ENCODE measurements around the gene LDLRAD3. TPM values are rescaled to one million over a fixed set of nuclear protein-coding genes. Genes with fewer than 3 reads are reported as not detected.

Gene LDLRAD3
- total RNA-seq, 1 donor from 2014 or later: 28.5 TPM

DNA sequence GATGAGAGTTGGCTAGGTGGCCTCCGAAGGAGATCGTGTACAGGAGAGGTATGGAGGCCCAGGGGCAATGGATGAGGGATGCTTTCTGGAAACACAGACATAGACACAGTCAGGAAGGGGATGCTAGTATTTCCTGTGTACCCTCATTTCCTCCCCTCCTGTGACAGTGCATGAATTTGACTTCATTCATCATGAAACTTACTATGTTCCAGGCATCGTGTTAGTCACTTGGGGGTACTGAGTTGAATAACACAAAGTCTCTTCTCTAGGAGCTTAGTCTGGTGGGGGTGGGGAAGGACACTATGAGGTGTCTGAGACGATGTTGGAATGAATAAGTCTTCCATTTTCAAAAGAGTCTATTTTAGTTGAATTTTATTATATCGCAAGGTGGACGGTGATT lies 32.6 kb downstream of the LDLRAD3 start:
- H3K4me1 Mint-ChIP-seq (ENCODE audit: unreplicated experiment): peaks cover 25% of the 10 kb centered on the region
- TF ChIP-seq, protein P1, sequence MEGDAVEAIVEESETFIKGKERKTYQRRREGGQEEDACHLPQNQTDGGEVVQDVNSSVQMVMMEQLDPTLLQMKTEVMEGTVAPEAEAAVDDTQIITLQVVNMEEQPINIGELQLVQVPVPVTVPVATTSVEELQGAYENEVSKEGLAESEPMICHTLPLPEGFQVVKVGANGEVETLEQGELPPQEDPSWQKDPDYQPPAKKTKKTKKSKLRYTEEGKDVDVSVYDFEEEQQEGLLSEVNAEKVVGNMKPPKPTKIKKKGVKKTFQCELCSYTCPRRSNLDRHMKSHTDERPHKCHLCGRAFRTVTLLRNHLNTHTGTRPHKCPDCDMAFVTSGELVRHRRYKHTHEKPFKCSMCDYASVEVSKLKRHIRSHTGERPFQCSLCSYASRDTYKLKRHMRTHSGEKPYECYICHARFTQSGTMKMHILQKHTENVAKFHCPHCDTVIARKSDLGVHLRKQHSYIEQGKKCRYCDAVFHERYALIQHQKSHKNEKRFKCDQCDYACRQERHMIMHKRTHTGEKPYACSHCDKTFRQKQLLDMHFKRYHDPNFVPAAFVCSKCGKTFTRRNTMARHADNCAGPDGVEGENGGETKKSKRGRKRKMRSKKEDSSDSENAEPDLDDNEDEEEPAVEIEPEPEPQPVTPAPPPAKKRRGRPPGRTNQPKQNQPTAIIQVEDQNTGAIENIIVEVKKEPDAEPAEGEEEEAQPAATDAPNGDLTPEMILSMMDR (IDR thresholded peaks at IDR 0.05; ENCODE audit: unreplicated experiment): no peak
- H3K27me3 Mint-ChIP-seq (ENCODE audit: unreplicated experiment): peaks cover 6% of the 10 kb centered on the region
- H3K27ac Mint-ChIP-seq (ENCODE audit: unreplicated experiment): no peak overlapping the region
- DNase-seq (ENCODE audit: low spot score): no peak
- no peak overlapping the region for H3K4me3 Mint-ChIP-seq (ENCODE audit: unreplicated experiment)
- peaks cover 33% of the 10 kb centered on the region for H3K36me3 Mint-ChIP-seq (ENCODE audit: low read depth, unreplicated experiment)
- no peaks in the 10 kb centered on the region for H3K9me3 Mint-ChIP-seq (ENCODE audit: unreplicated experiment)

DNA sequence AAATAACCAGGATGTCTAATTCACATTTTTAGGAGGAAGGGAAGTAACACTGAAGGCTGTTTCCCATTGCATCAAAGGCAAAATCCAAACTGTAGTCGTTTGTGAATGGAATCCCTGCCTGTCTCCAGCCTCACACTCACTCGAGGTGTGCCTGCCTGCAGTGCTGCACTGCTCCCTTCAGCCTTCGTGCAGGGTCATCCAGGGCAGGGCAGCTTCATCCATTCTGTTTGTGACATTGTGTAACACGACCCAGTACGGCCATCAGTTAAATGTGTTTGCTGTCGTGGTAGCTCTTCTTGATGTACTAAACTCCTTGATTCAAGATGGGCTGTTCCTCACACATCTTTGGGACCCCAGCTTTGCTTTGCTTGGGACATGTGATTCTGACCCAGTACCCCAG lies 34.3 kb downstream of the LDLRAD3 start:
- Mint-ChIP-seq H3K27ac (ENCODE audit: unreplicated experiment) (no peak overlapping the region), H3K4me1 (ENCODE audit: unreplicated experiment) (peaks cover 27% of the 10 kb centered on the region)

DNA sequence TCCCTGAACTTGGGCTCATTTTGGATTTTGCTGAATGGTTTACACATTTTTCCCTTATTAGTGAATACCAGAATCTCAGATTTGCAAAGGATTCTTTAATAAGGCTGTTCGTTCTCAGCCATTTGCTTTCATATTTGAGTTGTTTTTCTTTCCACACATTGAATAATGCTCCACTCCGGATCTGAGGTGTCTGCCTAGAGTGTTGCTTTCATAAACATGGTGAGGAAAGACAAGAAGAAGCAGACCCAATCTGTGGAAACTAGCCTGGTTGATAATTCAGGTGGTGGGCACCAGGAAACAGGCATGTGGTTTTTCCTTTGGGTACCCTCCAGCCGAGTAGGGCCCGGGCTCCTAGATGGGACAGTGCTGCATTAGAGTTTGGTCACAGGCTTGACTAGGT lies 35.0 kb downstream of the LDLRAD3 start:
- Mint-ChIP-seq H3K4me1 (ENCODE audit: unreplicated experiment) (peaks cover 27% of the 10 kb centered on the region), H3K27ac (ENCODE audit: unreplicated experiment) (no peak overlapping the region), H3K36me3 (ENCODE audit: low read depth, unreplicated experiment) (peaks cover 25% of the 10 kb centered on the region), H3K27me3 (ENCODE audit: unreplicated experiment) (peaks cover 6% of the 10 kb centered on the region), H3K4me3 (ENCODE audit: unreplicated experiment) (no peak overlapping the region), H3K9me3 (ENCODE audit: unreplicated experiment) (no peaks in the 10 kb centered on the region)
- TF ChIP-seq, protein P1 (IDR thresholded peaks at IDR 0.05; ENCODE audit: unreplicated experiment): no peak
- DNase-seq (ENCODE audit: low spot score): no peak

More for the DNA sequence above, 34.3 kb downstream of the LDLRAD3 start:
- peaks cover 6% of the 10 kb centered on the region for H3K27me3 Mint-ChIP-seq (ENCODE audit: unreplicated experiment)
- no peak overlapping the region for H3K4me3 Mint-ChIP-seq (ENCODE audit: unreplicated experiment)
- TF ChIP-seq, protein P1 (IDR thresholded peaks at IDR 0.05; ENCODE audit: unreplicated experiment): no peak
- peaks cover 30% of the 10 kb centered on the region for H3K36me3 Mint-ChIP-seq (ENCODE audit: low read depth, unreplicated experiment)
- H3K9me3 Mint-ChIP-seq (ENCODE audit: unreplicated experiment): no peaks in the 10 kb centered on the region
- DNase-seq (ENCODE audit: low spot score): no peak

DNA sequence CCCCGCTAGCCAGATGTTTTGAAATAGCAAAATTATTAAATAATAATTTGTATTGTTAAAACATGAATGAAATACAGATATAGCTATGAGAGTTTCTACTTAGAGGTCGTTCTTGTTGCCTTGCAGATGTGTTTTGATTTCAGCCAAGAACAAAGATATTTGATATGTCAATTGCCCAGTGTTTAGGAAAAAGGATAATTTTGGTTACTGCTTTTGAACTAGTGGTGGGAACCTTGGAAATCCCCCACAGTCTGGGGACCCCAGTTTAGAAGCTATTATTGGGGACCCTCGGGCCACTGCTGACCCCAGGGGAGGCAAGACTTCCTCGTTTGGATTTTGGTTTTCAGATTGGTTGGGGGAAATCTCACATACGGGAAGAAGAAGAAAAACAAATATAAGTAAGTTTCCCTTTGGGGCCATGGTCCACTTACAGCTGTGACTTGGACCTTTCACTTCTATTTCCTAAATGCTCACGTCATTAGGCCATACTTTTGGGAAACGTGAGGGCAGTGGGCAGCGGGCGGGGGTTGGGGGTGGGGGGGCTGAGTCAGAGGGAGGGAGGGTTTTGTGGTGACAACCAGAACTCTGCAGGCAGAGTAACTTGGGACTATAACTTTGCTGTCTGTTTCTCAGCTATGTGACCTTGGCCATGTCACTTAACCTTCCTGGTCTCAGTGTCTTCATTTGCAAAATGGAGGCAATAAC lies 37.0 kb downstream of the LDLRAD3 start:
- H3K4me3 Mint-ChIP-seq (ENCODE audit: unreplicated experiment): no peak overlapping the region
- no peak overlapping the region for H3K27ac Mint-ChIP-seq (ENCODE audit: unreplicated experiment)
- peaks cover 23% of the 10 kb centered on the region for H3K4me1 Mint-ChIP-seq (ENCODE audit: unreplicated experiment)
- no peak for DNase-seq (ENCODE audit: low spot score)
- H3K36me3 Mint-ChIP-seq (ENCODE audit: low read depth, unreplicated experiment): peaks cover 13% of the 10 kb centered on the region
- H3K9me3 Mint-ChIP-seq (ENCODE audit: unreplicated experiment): no peaks in the 10 kb centered on the region
- peaks cover 4% of the 10 kb centered on the region for H3K27me3 Mint-ChIP-seq (ENCODE audit: unreplicated experiment)
- TF ChIP-seq, protein P1 (IDR thresholded peaks at IDR 0.05; ENCODE audit: unreplicated experiment): no peak

DNA sequence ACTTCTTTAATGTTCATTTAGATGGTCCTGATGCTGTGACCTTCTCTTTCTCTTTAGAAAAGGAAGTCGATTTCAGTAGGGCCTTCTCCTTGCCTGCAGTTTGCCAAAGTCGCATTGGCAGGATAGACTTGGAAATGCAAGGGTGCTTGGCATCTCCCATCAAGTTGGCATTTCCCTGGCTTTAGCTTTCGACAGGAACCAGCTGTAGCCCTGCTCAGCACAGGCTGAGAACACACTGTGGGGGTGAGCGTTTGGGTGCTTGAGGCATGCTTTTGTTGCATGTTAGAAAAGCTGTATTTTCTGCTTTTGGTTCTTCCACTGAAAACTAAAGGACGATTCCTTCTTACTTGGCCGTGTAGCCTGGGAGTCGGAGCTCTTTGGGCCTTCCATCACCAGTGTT lies 37.7 kb downstream of the LDLRAD3 start:
- no peak for DNase-seq (ENCODE audit: low spot score)
- no peak overlapping the region for H3K4me3 Mint-ChIP-seq (ENCODE audit: unreplicated experiment)
- H3K27me3 Mint-ChIP-seq (ENCODE audit: unreplicated experiment): no peaks in the 10 kb centered on the region
- peaks cover 15% of the 10 kb centered on the region for H3K4me1 Mint-ChIP-seq (ENCODE audit: unreplicated experiment)
- peaks cover 11% of the 10 kb centered on the region for H3K36me3 Mint-ChIP-seq (ENCODE audit: low read depth, unreplicated experiment)
- no peaks in the 10 kb centered on the region for H3K9me3 Mint-ChIP-seq (ENCODE audit: unreplicated experiment)
- TF ChIP-seq, protein P1 (IDR thresholded peaks at IDR 0.05; ENCODE audit: unreplicated experiment): no peak
- H3K27ac Mint-ChIP-seq (ENCODE audit: unreplicated experiment): no peak overlapping the region
